ENCODE data around the gene PFDN1. TPM values are rescaled to one million over a fixed set of nuclear protein-coding genes. Genes with fewer than 3 reads are reported as not detected.

Gene PFDN1
- total RNA-seq, 1 experiment from 2014 or later, result 48.9 TPM

- TF ChIP-seq SP1 (IDR thresholded peaks at IDR 0.05; ENCODE audit: low read depth) (no peak), TCF7L2 (IDR thresholded peaks at IDR 0.05; ENCODE audit: borderline replicate concordance, extremely low read depth, insufficient read depth, insufficient read length) (no peak), SRF (IDR thresholded peaks at IDR 0.05; ENCODE audit: low read depth) (no peak), JUND (IDR thresholded peaks at IDR 0.05) (no peak), ELF1 (IDR thresholded peaks at IDR 0.05; ENCODE audit: borderline replicate concordance, low read depth) (no peak), POLR2AphosphoS5 (IDR thresholded peaks at IDR 0.05; ENCODE audit: low read depth, low read length) (no peak), ATF3 (IDR thresholded peaks at IDR 0.05) (no peak), EZH2 (IDR thresholded peaks at IDR 0.05) (no peak)
Observed at GRCh38 chr5:140224658-140225057, 78.2 kb downstream of the PFDN1 start (continued).

GRCh38 chr5:140223567-140223966, 79.3 kb downstream of the PFDN1 start:
- H3K4me2 ChIP-seq (ENCODE audit: low read length), result peak overlapping the region; percentile 73
- TF ChIP-seq SP1 (IDR thresholded peaks at IDR 0.05; ENCODE audit: low read depth), result 0 out of 2 replicates have a peak, but pooled peaks have one; percentile 36
- no peak for TF ChIP-seq ZNF274 (IDR thresholded peaks at IDR 0.05; ENCODE audit: low read depth, low read length)
- H3K79me2 ChIP-seq (ENCODE audit: insufficient read depth, low read length), result peaks cover 11% of the 10 kb centered on the region; the same call in 1 of the 2 replicates
- ChIA-PET RAD21 (ENCODE audit: low non-redundant PET in 1 of 2, low total read pairs in 2 of 2, uncharacterized antibody in 2 of 2, unreplicated experiment in 2 of 2) (no interaction called here), CTCF (interaction anchor here (0.9 to 1.3 kb wide), 4 partner anchors 17 to 135 kb away, joined by 3 to 6 read pairs (median 6); no protein-coding TSS in a partner anchor), POLR2A (interaction anchor here (1.2 kb wide), 1 partner anchor 123 kb away, joined by 3 read pairs; the partner anchor contains the start of gene HBEGF)
- no TSS peak for BruUV-seq (replicated peaks)
- H3K36me3 ChIP-seq (ENCODE audit: control insufficient read depth in 1 of 2, insufficient read depth in 2 of 2, low read length in 2 of 2), result no peaks in the 10 kb centered on the region
- H3K9me2 ChIP-seq (ENCODE audit: insufficient read depth), result no peaks in the 10 kb centered on the region
- peak overlapping the region; percentile 87; the same call in 1 of the 2 replicates for H3K27ac ChIP-seq (ENCODE audit: low read depth, low read length)
- H3K9me3 ChIP-seq (ENCODE audit: control insufficient read depth in 1 of 2, insufficient read depth in 1 of 2, low read depth in 1 of 2, low read length in 2 of 2), result no peaks in the 10 kb centered on the region
- H3K27me3 ChIP-seq (ENCODE audit: insufficient read depth, low read length), result no peaks in the 10 kb centered on the region
- H4K20me1 ChIP-seq (ENCODE audit: insufficient read depth), result no peaks in the 10 kb centered on the region
- intact Hi-C loops (cut with micrococcal nuclease), result loop anchor here (10.0 kb wide), 1 partner anchor 149 kb away; no protein-coding TSS in a partner anchor
- DNase-seq (ENCODE audit: low read depth, low spot score) (no peak), ATAC-seq (no peak)
- H3K9ac ChIP-seq (ENCODE audit: low read length), result peak overlapping the region; percentile 9
- peaks cover 57 to 73% of the 10 kb centered on the region in 2 experiments for H3K4me1 ChIP-seq (ENCODE audit: control insufficient read depth in 1 of 2, insufficient read depth in 2 of 2, low read length in 2 of 2)
- H3K4me3 ChIP-seq (replicated peaks in 1 of 2; ENCODE audit: low read depth in 1 of 2, low read length in 2 of 2), result peak overlapping the region in 1 of 2 experiments; percentile 25; a peak in 2 of 4 replicates
- H2AFZ ChIP-seq (ENCODE audit: low read depth, low read length, poor library complexity, severe bottlenecking), result no peak overlapping the region
